T47D (cell line): Measurements from ENCODE around the gene TACC2.
"Not testable (repeated sequence)": the region's sequence is repeated elsewhere in the genome, so short reads cannot be mapped to it uniquely, and the experiment has no call there.

Experiments
- DNase-seq, 2 experiments: peaks; one replicate each; pipeline versions ENCODE4 v3.0.0 to v3.0.0-alpha.2; 2011 to 2012; ENCODE audit warnings: low read depth in 1 of 2, low spot score in 1 of 2
- JUND ChIP-seq: IDR thresholded peaks from 2 replicates; pipeline ENCODE4 v1.6.1; 2012; ENCODE audit warnings: low read depth
- in situ Hi-C: cut with HindIII; loops from 2 replicates; pipeline ENCODE4 v1.10.0; 2016; ENCODE audit warnings: low sequenced_read_pairs, low pct_unique_long_range_greater_than_20kb

TACC2 gene

GRCh38 chr10:121999301-121999700 is 10.3 kb downstream of the TACC2 start:
- peak in 1 of 2 experiments; percentile 22 for DNase-seq
- no peak for TF ChIP-seq JUND
- in situ Hi-C loops: no loop called here

DNA sequence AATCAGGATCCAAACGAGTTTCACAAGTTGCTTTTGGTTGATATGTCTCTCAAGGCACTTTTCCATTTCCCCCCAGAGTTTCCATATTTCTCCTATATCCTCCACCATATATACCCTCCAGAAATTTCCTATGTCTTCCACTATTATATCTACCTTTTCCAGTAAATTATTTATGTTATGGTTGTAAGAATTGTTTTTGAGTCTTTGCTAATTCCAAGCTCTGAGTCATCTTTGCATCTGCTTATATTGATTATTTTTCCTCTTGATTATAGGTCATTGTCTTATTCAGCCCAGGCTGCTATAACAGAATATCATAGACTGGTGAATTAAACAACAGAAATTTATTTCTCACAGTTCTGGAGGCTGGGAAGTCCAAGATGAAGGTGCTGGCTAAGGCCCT is 12.7 kb downstream of the TACC2 start:
- in situ Hi-C loops: no loop called here
- no peak for DNase-seq

GRCh38 chr10:122007415-122007814 is 18.5 kb downstream of the TACC2 start:
- TF ChIP-seq JUND: no peak
- in situ Hi-C loops: no loop called here
- no peak for DNase-seq

More for the DNA sequence above, 12.7 kb downstream of the TACC2 start:
- TF ChIP-seq JUND: no peak

DNA sequence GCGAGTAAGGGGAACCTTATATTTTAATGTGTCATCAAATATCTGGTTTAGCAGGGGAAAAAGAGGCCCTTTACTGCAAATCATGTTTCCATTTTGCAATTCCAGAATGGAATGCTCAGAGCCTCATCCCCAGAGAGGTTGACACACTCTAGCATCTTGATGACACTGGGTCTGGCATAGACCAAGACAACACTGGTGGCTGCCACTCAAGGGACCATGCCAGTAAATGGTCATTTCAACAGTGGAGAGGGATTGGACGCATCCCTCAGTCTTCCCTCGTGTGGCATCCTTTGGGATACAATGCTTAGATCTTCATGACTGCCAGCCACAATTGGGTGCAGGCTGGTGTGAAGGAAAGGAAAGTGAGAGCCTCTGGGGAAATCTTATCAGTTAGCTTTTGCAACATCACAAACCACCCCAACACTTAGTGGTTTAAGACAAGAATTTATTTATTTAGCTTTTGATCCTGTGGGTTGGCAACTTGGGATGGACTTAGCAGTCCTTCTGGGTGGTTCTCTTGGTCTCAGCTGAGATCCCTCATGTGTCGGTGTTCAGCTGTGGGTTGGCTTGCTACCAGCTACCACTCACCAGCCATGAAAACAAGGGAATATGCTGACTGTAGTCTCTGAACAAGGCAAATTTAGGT is 21.6 kb downstream of the TACC2 start:
- in situ Hi-C loops: no loop called here
- no peak for DNase-seq
- no peak for TF ChIP-seq JUND

GRCh38 chr10:122012731-122013130 is 23.8 kb downstream of the TACC2 start:
- in situ Hi-C loops: no loop called here
- no peak for TF ChIP-seq JUND
- DNase-seq: no peak

GRCh38 chr10:122013311-122013780 is 24.4 kb downstream of the TACC2 start:
- TF ChIP-seq JUND: no peak
- in situ Hi-C loops: no loop called here
- DNase-seq: no peak

GRCh38 chr10:122014652-122015248 is 25.8 kb downstream of the TACC2 start:
- TF ChIP-seq JUND: no peak
- in situ Hi-C loops: no loop called here
- no peak for DNase-seq

DNA sequence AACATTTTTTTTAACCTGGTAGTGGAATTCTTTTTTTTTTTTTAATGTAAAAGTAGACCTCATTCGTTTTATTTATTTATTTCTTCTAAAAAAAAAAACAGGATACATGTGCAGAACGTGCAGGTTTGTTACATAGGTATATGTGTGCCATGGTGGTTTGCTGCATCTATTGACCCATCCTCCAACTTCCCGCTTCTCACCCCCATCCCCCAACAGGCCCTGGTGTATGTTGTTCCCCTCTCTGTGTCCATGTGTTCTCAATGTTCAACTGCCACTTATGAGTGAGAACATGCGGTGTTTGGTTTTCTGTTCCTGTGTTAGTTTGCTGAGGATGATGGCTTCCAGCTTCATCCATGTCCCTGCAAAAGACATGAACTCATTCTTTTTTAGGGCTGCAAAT is 29.0 kb downstream of the TACC2 start:
- DNase-seq, in situ Hi-C loops: not testable (repeated sequence)

DNA sequence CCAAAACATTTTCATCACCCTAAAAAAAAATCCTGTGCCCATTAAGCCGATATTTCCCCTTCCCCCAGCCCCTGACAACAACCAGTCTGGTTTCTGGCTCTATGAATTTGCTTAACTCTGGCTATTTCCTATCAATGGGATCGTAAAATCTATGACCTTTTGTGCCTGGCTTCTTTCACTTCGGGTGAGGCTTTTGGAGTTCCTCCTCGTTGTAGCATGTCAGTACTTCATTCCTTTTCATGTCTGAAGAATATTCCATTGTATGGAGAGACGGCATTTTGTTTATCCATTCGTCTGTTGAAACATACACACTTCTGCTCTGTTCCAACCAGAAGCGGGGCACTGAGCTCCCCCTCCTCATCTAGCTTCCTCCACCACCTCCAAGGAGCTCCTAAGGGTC is 29.5 kb downstream of the TACC2 start:
- in situ Hi-C loops: no loop called here
- no peak for TF ChIP-seq JUND

DNA sequence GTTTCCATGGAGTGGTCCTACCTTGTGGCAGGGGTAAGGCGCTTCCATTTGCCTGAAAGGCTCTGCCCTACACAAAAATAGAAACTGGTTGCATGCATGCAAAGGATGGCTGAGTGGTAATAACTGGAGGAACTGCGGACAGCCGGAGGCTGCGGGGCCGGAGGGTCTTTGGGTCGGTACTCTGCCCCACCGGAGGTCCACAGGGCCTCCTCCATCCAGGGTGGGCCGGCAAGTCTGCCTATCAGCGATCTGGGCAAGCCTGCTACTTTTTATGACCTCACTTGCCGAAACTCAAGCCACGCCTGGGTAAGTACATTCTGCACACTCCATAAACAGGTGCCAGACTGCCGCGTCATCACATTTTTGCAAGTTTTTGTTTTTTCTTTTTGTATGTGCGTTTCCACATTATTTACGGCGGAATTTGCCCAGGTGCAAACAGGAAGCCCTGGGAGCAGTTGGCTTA is 30.0 kb downstream of the TACC2 start:
- in situ Hi-C loops: no loop called here
- TF ChIP-seq JUND: no peak

More for the DNA sequence above, 29.5 kb downstream of the TACC2 start:
- no peak for DNase-seq

DNA sequence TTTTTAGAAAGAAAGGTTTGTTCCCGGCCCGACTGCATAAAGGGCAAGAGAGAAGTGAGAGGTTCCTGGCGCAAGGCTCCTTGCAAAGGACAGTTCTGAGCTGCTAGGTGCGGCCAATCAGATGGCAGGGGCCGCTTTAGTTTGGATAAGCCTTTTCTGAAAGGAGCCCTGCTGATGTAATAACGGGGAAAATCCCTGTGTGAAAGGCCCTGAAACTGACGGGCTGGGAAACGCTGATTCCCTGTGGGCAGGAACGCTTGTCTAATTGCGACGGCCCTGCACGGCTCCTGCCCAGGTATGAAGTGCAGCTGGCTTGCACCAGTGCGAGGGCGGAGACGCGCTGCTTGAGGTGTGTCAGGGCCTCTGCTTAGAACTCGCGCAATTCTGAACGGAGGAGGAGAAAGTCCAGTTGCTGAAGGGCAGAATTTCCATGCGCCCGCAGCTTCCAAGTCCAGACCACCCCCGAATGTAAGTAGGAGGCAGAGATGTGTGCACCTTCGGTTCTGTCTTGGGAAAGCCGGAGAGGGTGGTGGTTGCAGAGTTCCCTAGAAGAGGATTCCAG is 30.5 kb downstream of the TACC2 start:
- TF ChIP-seq JUND: no peak
- peak; percentile 35 to 83 for DNase-seq
- in situ Hi-C loops: no loop called here

More for the DNA sequence above, 30.0 kb downstream of the TACC2 start:
- peak in 1 of 2 experiments; percentile 33 for DNase-seq

GRCh38 chr10:122020226-122020625 is 31.3 kb downstream of the TACC2 start:
- TF ChIP-seq JUND: no peak
- DNase-seq: no peak
- in situ Hi-C loops: no loop called here

DNA sequence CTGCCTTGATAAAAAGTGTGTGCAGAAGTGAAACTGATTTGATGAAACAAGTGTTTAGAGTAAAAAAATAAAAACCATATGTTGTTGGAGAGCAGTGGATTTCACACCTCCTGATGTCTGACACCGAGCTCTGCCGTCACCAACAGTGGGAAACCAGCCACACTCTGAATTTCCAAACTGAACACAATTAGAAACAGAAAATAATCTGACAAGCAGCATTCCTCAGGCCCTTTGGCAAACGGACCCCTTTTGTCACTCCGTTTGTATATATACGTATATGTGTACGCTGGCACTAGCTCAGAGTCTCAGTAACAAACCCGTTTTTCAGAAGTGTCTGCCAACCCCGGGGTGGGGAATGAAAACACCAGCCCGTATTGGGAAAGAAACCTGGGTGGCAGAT is 32.4 kb downstream of the TACC2 start:
- in situ Hi-C loops: no loop called here
- DNase-seq: peak in 1 of 2 experiments; percentile 83
- TF ChIP-seq JUND: no peak
